Measurements from ENCODE around the gene CTNND2.

Gene CTNND2

DNA sequence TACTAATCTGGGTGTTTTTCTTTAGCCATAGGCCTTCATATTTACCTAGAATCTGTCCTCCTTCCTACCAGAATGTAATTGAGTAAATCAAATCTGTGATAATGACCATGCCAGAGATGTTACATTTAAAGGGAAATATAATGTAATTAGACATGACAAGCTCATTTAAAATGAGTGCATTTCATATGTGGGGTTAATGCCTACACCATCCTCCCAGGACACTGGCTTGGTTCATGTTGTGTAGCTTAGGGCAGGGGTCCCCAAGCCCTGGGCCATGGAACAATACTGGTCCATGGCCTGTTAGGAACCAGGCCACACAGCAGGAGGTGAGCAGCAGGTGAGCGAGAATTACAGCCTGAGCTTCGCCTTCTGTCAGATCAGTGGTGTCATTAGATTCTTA lies 866.3 kb downstream of the CTNND2 start:
- TF ChIP-seq, protein P1, sequence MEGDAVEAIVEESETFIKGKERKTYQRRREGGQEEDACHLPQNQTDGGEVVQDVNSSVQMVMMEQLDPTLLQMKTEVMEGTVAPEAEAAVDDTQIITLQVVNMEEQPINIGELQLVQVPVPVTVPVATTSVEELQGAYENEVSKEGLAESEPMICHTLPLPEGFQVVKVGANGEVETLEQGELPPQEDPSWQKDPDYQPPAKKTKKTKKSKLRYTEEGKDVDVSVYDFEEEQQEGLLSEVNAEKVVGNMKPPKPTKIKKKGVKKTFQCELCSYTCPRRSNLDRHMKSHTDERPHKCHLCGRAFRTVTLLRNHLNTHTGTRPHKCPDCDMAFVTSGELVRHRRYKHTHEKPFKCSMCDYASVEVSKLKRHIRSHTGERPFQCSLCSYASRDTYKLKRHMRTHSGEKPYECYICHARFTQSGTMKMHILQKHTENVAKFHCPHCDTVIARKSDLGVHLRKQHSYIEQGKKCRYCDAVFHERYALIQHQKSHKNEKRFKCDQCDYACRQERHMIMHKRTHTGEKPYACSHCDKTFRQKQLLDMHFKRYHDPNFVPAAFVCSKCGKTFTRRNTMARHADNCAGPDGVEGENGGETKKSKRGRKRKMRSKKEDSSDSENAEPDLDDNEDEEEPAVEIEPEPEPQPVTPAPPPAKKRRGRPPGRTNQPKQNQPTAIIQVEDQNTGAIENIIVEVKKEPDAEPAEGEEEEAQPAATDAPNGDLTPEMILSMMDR (IDR thresholded peaks at IDR 0.05; ENCODE audit: low read length, missing control alignments): no peak
- H3K4me3 ChIP-seq (replicated peaks; ENCODE audit: low read depth, low read length): no peak overlapping the region
- DNase-seq (ENCODE audit: low read depth): no peak

DNA sequence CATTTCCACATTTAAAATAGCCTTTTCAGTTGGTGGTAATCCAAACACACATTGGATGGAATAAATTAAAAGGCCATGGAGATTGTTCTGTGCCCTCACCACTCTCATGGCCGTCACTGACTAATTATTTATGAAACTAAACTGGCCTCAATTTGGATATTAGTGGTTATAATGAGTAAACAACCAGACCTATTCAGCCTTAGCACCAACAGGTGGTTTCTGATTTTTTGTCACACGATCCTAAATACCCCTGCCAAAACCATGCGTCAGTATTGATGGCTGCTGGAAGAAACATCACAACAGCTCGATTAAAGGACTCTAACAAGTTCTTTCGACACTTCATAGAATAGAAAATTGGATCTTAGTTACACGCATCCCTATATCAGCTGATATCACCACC lies 867.2 kb downstream of the CTNND2 start:
- H3K4me3 ChIP-seq (replicated peaks; ENCODE audit: low read depth, low read length): no peak overlapping the region
- TF ChIP-seq, protein P1 (IDR thresholded peaks at IDR 0.05; ENCODE audit: low read length, missing control alignments): no peak
- no peak for DNase-seq (ENCODE audit: low read depth)

DNA sequence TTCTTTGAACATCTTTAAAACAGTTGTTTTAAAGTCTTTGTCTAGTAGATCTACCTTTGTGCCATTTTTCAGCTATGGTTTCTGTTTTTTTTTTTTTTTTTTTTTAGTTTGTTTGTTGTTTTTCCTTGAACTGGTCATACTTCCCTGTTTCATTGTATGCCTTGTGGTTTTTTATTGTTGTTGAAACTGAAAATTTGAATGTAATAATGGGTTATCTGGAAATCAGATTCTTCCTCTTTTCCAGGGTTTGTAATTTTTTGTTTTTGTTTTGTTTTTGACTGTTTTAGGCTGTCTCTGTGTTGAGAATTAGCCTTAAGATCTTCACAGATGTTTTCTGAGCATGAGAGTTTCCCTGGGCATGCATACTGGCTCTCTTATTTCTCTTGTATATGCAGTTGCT lies 873.6 kb downstream of the CTNND2 start:
- no peak for DNase-seq (ENCODE audit: low read depth)
- no peak overlapping the region for H3K4me3 ChIP-seq (replicated peaks; ENCODE audit: low read depth, low read length)
- TF ChIP-seq, protein P1 (IDR thresholded peaks at IDR 0.05; ENCODE audit: low read length, missing control alignments): no peak

DNA sequence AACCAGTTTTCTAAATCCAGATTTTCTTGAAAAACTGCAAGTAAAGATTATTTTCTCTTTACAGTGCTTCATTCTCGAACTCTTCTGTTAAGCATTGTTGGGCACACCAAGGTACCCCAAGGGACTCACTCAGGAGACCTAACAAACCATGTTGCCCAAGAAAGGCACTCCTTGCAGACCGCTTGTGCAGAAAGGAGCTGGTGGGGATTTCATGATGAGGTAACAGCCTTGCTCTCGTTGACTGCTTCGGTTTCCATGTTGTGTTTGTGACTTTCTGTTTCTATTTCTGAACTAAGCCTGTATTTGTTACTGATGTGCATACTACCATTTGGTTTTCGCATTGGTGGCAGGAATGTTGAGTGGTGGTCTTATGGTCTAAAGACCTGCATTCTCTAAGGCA lies 876.6 kb downstream of the CTNND2 start:
- TF ChIP-seq, protein P1 (IDR thresholded peaks at IDR 0.05; ENCODE audit: low read length, missing control alignments): no peak
- H3K4me3 ChIP-seq (replicated peaks; ENCODE audit: low read depth, low read length): no peak overlapping the region
- no peak for DNase-seq (ENCODE audit: low read depth)

DNA sequence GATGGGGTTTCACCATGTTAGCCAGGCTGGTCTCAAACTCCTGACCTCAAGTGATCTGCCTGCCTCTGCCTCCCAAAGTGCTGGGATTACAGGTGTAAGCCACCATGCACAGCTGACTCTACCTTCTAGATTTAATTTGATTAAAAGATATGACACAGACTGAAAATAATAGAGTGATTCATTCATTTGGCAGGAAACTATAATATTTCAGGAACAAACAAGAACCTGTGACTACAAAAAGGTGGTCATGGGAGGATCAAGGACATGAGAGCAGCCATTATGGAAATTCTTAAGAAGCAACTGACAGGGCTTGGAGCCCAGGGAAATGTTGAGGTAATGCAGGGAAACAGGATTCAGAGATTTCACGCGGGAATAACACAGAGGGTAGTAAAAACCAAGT lies 877.7 kb downstream of the CTNND2 start:
- DNase-seq (ENCODE audit: low read depth): no peak
- no peak overlapping the region for H3K4me3 ChIP-seq (replicated peaks; ENCODE audit: low read depth, low read length)
- TF ChIP-seq, protein P1 (IDR thresholded peaks at IDR 0.05; ENCODE audit: low read length, missing control alignments): no peak

DNA sequence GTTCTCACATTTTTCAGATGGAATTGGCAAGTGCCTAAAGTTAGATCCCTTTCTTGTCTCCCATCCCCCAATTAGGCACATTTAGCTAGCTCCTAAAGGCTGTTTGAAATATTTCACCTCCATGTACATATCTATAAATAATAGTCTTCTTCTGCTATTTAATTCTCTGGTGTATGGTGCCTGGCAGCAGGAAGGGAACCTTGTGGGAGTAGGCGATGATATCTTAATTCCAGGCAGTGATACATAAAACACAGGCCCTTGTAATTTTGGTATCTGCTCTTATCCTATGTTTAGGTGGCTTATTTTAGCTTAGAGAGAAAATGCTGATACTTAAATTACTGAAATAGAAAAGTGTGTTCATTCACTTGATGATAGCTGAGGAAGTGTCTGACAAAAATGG lies 880.3 kb downstream of the CTNND2 start:
- H3K4me3 ChIP-seq (replicated peaks; ENCODE audit: low read depth, low read length): no peak overlapping the region
- TF ChIP-seq, protein P1 (IDR thresholded peaks at IDR 0.05; ENCODE audit: low read length, missing control alignments): no peak
- no peak for DNase-seq (ENCODE audit: low read depth)

DNA sequence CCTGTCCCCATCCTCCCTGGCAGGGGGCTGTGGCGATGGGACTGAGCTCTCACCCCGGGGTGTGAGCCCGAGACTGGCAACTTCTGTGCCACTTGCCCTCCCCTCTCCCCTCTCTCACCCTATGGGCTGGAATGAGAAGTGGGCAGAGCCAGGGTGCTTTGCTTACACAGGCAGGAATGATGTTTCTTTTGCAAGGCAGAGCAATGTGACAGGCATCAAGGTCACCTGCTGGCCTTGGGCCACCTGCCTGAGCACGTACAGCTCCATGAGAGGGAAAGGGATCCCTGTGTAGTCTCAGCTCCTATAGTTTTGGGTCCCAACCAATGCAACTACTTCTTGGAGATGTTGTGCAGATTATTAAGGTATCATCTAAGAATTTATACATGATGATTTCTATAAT lies 890.5 kb downstream of the CTNND2 start:
- no peak for DNase-seq (ENCODE audit: low read depth)
- TF ChIP-seq, protein P1 (IDR thresholded peaks at IDR 0.05; ENCODE audit: low read length, missing control alignments): no peak
- no peak overlapping the region for H3K4me3 ChIP-seq (replicated peaks; ENCODE audit: low read depth, low read length)
